HepG2 (cell line): Measurements from ENCODE around the gene BICDL1. TPM values are rescaled to one million over a fixed set of nuclear protein-coding genes. Genes with fewer than 3 reads are reported as not detected.

Source experiments
- CC2D1A ChIP-seq: sonication (generic); formaldehyde crosslinking; IDR thresholded peaks from 2 replicates; pipeline ENCODE4 v1.8.1; 2023; ENCODE audit warnings: mild to moderate bottlenecking, missing genetic modification reagents
- DPF2 ChIP-seq: sonication (generic); formaldehyde crosslinking; IDR thresholded peaks from 2 replicates; pipeline ENCODE4 v1.4.0; 2020; ENCODE audit warnings: mild to moderate bottlenecking, low read depth, missing genetic modification reagents, borderline replicate concordance
- ETS1 ChIP-seq: sonication (generic); formaldehyde crosslinking; IDR thresholded peaks from 2 replicates; pipeline ENCODE4 v1.4.0; 2020; ENCODE audit warnings: missing genetic modification reagents
- GMEB2 ChIP-seq: IDR thresholded peaks from 2 replicates; pipeline ENCODE4 v1.6.1; 2016; ENCODE audit warnings: missing biosample characterization, missing genetic modification reagents, low read depth
- HNF1A ChIP-seq, 2 experiments: sonication (generic) in 1 of 2; formaldehyde crosslinking in 1 of 2; IDR thresholded peaks; 2 replicates each; pipeline versions ENCODE4 v1.4.0 to v1.6.1; 2016 to 2020; ENCODE audit warnings: borderline replicate concordance in 1 of 2, low read depth in 1 of 2, mild to moderate bottlenecking in 1 of 2, missing genetic modification reagents in 1 of 2
- HNF4A ChIP-seq: sonication (generic); formaldehyde crosslinking; IDR thresholded peaks from 2 replicates; pipeline ENCODE4 v1.4.0; 2020; ENCODE audit warnings: missing genetic modification reagents
- JUND ChIP-seq: sonication (generic); formaldehyde crosslinking; IDR thresholded peaks from 2 replicates; pipeline ENCODE4 v1.8.0; 2022; ENCODE audit warnings: mild to moderate bottlenecking, missing genetic modification reagents
- MAFK ChIP-seq, 2 experiments: IDR thresholded peaks in 1 of 2; conservative IDR thresholded peaks in 1 of 2; 2 replicates each; pipeline ENCODE4 v1.6.1; 2011; ENCODE audit warnings: improper control_type of control experiment in 2 of 2, low read length in 2 of 2
- MEIS1 ChIP-seq: sonication (generic); formaldehyde crosslinking; IDR thresholded peaks from 2 replicates; pipeline ENCODE4 v1.9.0; 2021; ENCODE audit warnings: mild to moderate bottlenecking, missing genetic modification reagents, moderate library complexity, borderline replicate concordance
- NKX3-1 ChIP-seq: sonication (generic); formaldehyde crosslinking; IDR thresholded peaks from 2 replicates; pipeline ENCODE4 v1.5.0; 2020; ENCODE audit warnings: missing genetic modification reagents
- PHF21A ChIP-seq: sonication (generic); formaldehyde crosslinking; IDR thresholded peaks from 2 replicates; pipeline ENCODE4 v1.5.0; 2020; ENCODE audit warnings: mild to moderate bottlenecking, missing genetic modification reagents
- PRPF4 ChIP-seq: fragments of 200-400 bp; formaldehyde crosslinking; IDR thresholded peaks from 2 replicates; pipeline ENCODE4 v1.6.1; 2016; ENCODE audit warnings: low read length, low read depth; ENCODE audit not compliant: poor library complexity, severe bottlenecking
- RBM39 ChIP-seq: fragments of 200-400 bp; formaldehyde crosslinking; IDR thresholded peaks from one replicate; pipeline ENCODE4 v1.6.1; 2018; ENCODE audit warnings: antibody characterized with exemption, mild to moderate bottlenecking, low read depth, low read length; ENCODE audit not compliant: poor library complexity, severe bottlenecking
- SAP130 ChIP-seq: IDR thresholded peaks from 2 replicates; pipeline ENCODE4 v1.6.1; 2016; ENCODE audit warnings: low read depth
- TEF ChIP-seq: sonication (generic); formaldehyde crosslinking; IDR thresholded peaks from 2 replicates; pipeline ENCODE4 v1.5.0; 2020; ENCODE audit warnings: missing genetic modification reagents
- YY1 ChIP-seq: IDR thresholded peaks from 2 replicates; pipeline ENCODE4 v1.6.1; 2011; ENCODE audit warnings: low read length, low read depth, moderate library complexity, mild to moderate bottlenecking; ENCODE audit not compliant: insufficient read depth, insufficient replicate concordance
- ZKSCAN1 ChIP-seq: fragments of 150-350 bp; IDR thresholded peaks from 2 replicates; pipeline ENCODE4 v1.6.1; 2014; ENCODE audit warnings: low read length
- ZKSCAN8 ChIP-seq: IDR thresholded peaks from 2 replicates; pipeline ENCODE4 v1.6.1; 2016; ENCODE audit warnings: borderline replicate concordance, missing genetic modification reagents, missing compliant biosample characterization
- ZMYM3 ChIP-seq: sonication (generic); formaldehyde crosslinking; IDR thresholded peaks from 2 replicates; pipeline ENCODE4 v1.5.1; 2020; ENCODE audit warnings: mild to moderate bottlenecking, missing genetic modification reagents
- ZNF160 ChIP-seq: sonication (generic); formaldehyde crosslinking; IDR thresholded peaks from 2 replicates; pipeline ENCODE4 v1.8.0; 2022; ENCODE audit warnings: mild to moderate bottlenecking, inconsistent platforms, missing genetic modification reagents
- ZNF34 ChIP-seq: sonication (generic); formaldehyde crosslinking; IDR thresholded peaks from 2 replicates; pipeline ENCODE4 v1.4.0; 2020; ENCODE audit warnings: mild to moderate bottlenecking, missing genetic modification reagents, borderline replicate concordance
- ZNF350 ChIP-seq: sonication (generic); formaldehyde crosslinking; IDR thresholded peaks from 2 replicates; pipeline ENCODE4 v1.4.0; 2020; ENCODE audit warnings: mild to moderate bottlenecking, low read depth, missing genetic modification reagents, borderline replicate concordance
- ZNF563 ChIP-seq: sonication (generic); formaldehyde crosslinking; IDR thresholded peaks from 2 replicates; pipeline ENCODE4 v1.8.0; 2022; ENCODE audit warnings: mild to moderate bottlenecking, moderate library complexity, missing genetic modification reagents
- ZSCAN9 ChIP-seq: IDR thresholded peaks from 2 replicates; pipeline ENCODE4 v1.6.1; 2016; ENCODE audit warnings: borderline replicate concordance
- polyA plus RNA-seq, 8 experiments: library from polyadenylated mRNA; depleted of rRNA in 3 of 8; stranded (reverse) in 7 of 8; unstranded in 1 of 8; fragments of >200 nt; fragmentation: Illumina TruSeq in 4 of 8; extraction: Trizol in 4 of 8; gene quantifications; 2 replicates each; pipeline versions ENCODE4 v1.2.1 to v1.2.3, GENCODE V29; 2011 to 2016; ENCODE audit warnings: low read depth in 4 of 8, missing spikeins in 1 of 8, mixed read lengths in 1 of 8; ENCODE audit not compliant: insufficient read depth in 1 of 8
- total RNA-seq, 5 experiments: library from RNA; depleted of rRNA; stranded (reverse); fragments of >200 nt; fragmentation: Illumina TruSeq; extraction: Trizol; gene quantifications; 2 replicates each; pipeline ENCODE4 v1.2.3, GENCODE V29; 2016; ENCODE audit warnings: low read depth in 1 of 5

BICDL1 gene
- total and polyA plus RNA-seq, 2 of the 13 experiments (the other 11 are each of a cell fraction or from before 2014, with no cell fraction given), result 3.6 to 9.7 TPM

GRCh38 chr12:120000556-120000955 is 11.5 kb downstream of the BICDL1 start (continued):
- TF ChIP-seq ETS1 (CRISPR knock-in tag) (no peak), HNF4A (CRISPR knock-in tag) (peak; percentile 56), RBM39 (no peak), DPF2 (no peak), ZMYM3 (CRISPR knock-in tag) (peak; percentile 68), ZSCAN9 (CRISPR knock-in tag) (no peak), MAFK (conservative IDR thresholded peaks at IDR 0.05 in 1 of 2, IDR thresholded peaks at IDR 0.05 in 1 of 2; ENCODE audit: low read length in 2 of 2) (0 out of 4 replicates have a peak, but pooled peaks have one; percentile 12 to 42), ZKSCAN8 (CRISPR knock-in tag) (no peak), YY1 (no peak), ZKSCAN1 (no peak), ZNF160 (no peak), JUND (CRISPR knock-in tag) (no peak), PHF21A (CRISPR knock-in tag) (no peak), CC2D1A (CRISPR knock-in tag) (no peak), NKX3-1 (CRISPR knock-in tag) (no peak), SAP130 (CRISPR knock-in tag) (peak; percentile 48; the same call in 1 of the 2 replicates), GMEB2 (no peak), ZNF563 (CRISPR knock-in tag) (no peak), TEF (CRISPR knock-in tag) (no peak), MEIS1 (no peak), HNF1A (IDR thresholded peaks at IDR 0.05; ENCODE audit: low read depth) (peak; percentile 87), HNF1A (CRISPR knock-in tag; IDR thresholded peaks at IDR 0.05; ENCODE audit: borderline replicate concordance) (no peak), PRPF4 (no peak), ZNF350 (CRISPR knock-in tag) (no peak), ZNF34 (CRISPR knock-in tag) (no peak)
